Activated CD4-positive, CD25-positive, alpha-beta regulatory T cell treated with anti-CD3 and anti-CD28 coated beads, Interleukin-2, amount 50 U/mL, for 72 hours (primary cell): ENCODE results near the gene LYPD4.

Source experiments
- DNase-seq: peaks from one replicate; pipeline ENCODE4 v3.0.0; 2021

LYPD4 gene

GRCh38 chr19:41849067-41849466 is 4.6 kb upstream of the LYPD4 start:
- no peak for DNase-seq

- no peak for DNase-seq
These were observed 4.2 kb upstream of the LYPD4 start for GRCh38 chr19:41848666-41849065.

- DNase-seq = no peak
These were observed 3.0 kb upstream of the LYPD4 start for GRCh38 chr19:41847351-41848105.

DNA sequence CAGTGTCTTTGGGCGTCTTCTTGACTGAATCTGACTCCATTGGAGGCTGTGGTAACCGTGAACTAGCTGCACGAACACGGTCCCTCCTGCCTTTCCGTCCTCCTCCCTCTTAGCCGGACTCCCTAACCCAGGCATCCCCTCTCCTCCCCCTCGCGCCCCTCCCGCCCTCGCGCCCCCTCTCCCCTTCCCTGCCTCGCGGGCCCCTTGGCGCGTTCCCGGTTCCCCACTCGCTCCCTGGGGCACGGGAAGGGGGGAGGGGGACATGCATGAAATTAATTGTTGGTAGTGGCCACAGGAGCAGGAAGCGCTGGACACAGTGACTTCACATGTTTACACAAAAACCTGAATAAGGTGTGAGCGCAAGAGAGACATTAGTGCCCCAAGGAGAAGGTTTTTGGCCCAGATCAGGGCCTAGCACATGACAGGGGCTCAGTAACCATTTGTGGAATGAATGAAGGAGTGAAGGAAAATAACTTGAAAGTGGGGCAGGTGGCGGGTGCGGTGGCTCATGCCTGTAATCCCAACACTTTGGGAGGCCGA is 638 bp upstream of the LYPD4 start:
- no peak for DNase-seq

DNA sequence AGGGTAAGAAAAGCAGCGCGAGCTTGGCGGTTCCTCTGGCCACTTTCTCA is 343 bp upstream of the LYPD4 start, which contains the start of gene DMRTC2:
Gene DMRTC2, plus strand, starts transcription at position 42 of the 50 bp plus-strand sequence. CDS start 2,387 bp downstream, outside the sequence.
- no peak for DNase-seq

DNA sequence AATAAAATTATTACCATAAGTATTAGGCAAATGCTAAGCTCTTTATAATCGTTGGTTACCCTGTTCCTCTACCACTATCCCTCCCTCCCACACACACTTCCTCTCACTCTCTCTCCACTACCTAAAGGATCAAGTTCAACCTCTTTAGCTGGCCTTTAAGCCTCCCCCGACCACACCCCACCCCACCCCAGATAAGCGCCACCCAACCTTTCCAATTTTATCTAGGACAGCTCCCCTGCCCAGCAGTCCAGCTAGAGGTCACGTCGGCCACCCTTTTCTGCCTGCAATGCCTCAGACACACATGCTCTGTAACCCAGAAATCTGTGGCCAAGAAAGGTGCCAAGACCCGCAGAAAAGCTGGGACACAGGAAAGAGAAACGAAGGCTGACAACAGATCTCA is 1.1 kb downstream of the LYPD4 start:
- no peak for DNase-seq

- DNase-seq = no peak
These were observed 5.3 kb downstream of the LYPD4 start for GRCh38 chr19:41839211-41839610.

GRCh38 chr19:41837981-41838708 is 6.3 kb downstream of the LYPD4 start:
- DNase-seq = no peak

DNA sequence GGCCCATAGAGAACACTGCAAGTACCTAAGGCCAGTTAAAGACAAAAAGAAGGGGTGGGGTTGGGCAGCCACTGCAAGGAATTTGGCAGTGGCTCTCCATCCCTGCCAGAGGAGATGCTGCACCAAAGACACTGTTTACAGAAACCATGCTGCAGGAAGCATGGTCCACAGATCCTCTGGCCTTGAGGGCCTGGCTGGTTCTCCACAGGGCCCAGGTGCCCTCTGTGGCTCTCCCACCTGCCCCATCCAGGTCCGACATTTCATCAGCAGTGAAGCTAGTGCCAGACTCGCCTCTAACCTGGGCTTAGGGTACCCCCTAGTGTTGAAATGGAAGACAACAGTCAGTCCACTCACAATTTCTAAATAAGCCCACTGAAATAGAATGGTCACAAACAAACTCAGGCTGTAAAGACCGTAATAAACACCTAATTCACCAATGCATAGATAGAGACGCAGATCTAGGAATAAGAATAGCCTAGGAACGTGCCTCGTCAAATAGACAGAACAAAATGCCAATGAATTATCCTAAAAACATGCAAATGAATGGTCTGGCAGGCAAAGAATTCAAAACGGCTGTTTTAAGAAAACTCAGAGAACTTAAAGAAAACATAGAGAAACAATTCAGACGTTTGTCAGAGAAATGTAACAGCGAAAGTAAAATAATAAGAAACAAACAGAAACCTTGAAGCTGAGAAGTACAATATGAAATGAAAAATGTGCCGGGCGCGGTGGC is 23.3 kb downstream of the LYPD4 start:
- no peak for DNase-seq

DNA sequence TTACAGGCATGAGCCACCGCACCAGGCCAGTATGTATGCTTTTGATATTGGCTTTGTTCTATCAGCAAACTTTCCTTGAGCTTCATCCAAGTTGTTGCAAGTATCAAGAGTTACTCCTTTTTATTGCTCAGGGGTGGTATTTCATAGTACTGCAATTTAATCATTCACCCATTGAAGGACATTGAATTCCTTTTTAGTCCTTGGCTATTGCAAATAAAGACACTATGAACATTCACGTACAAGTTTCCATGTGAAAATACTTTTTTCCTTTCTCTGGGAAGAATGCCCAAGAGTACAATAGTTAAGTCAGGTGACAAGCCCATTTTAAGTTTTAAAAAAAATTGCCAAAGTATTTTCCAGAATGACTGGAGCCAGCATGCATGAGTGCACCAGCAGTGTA is 27.7 kb downstream of the LYPD4 start:
- no peak for DNase-seq

- no peak for DNase-seq
These were observed 29.2 kb downstream of the LYPD4 start for GRCh38 chr19:41815301-41815700.

- DNase-seq = no peak
These were observed 30.6 kb downstream of the LYPD4 start for GRCh38 chr19:41813911-41814310.

DNA sequence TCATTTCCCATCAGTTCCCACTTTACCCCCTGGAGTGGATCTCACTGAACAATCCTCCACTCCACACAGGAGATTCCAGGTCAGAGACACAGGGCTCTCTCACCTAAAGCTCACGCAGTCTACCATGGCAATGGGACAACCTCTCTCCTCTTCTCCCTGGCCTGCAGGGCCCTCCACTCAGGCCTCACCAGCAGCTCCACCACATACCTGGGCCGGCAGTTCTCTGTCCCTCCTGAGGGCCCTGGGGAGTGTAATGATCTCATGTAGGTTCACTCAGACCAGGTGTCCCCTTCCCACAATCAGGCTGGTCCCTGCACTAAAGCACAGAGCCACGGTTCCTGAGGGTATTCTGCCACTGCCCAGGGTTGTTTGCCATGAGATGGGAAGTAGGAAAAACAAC is 32.5 kb downstream of the LYPD4 start:
- no peak for DNase-seq

DNA sequence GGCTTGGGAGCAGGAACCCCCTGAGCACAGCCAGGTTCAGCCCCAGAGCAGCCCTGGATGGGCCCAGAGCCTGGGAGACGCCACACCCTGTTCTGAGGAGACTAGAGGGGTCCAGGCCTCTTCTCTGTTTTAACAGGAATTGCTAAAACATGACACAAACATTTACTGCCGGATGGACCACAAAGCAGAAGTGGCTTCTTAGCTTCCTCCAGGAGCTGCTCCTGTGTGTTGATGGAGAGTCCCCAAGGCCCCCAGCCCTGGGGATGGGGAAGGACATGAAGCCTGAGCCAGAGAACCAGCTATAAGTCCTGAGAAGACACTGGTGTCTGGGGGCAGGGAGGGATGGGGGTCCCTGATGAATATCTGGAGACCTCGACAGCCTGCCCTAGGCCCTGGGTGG is 33.4 kb downstream of the LYPD4 start:
- no peak for DNase-seq

DNA sequence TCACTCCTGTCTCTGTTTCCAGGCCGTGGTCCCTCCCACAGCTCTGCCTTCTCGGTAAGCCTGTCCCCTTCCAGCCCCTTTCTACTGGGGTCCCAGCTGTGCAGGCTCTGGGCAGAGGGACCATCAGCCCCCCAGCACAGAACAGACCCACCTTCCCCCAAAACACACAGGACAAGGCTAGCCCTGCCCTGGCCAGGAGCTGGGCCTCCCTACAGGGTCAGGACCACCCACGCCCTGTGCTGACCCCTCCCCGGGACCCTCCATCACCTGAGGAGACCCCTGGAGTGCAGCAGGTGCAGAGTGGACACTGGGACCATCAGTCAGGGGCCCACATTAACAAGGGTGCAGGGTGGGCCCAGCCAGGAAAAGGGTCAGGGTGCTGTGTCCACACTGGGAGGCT is 34.2 kb downstream of the LYPD4 start:
- DNase-seq = no peak

DNA sequence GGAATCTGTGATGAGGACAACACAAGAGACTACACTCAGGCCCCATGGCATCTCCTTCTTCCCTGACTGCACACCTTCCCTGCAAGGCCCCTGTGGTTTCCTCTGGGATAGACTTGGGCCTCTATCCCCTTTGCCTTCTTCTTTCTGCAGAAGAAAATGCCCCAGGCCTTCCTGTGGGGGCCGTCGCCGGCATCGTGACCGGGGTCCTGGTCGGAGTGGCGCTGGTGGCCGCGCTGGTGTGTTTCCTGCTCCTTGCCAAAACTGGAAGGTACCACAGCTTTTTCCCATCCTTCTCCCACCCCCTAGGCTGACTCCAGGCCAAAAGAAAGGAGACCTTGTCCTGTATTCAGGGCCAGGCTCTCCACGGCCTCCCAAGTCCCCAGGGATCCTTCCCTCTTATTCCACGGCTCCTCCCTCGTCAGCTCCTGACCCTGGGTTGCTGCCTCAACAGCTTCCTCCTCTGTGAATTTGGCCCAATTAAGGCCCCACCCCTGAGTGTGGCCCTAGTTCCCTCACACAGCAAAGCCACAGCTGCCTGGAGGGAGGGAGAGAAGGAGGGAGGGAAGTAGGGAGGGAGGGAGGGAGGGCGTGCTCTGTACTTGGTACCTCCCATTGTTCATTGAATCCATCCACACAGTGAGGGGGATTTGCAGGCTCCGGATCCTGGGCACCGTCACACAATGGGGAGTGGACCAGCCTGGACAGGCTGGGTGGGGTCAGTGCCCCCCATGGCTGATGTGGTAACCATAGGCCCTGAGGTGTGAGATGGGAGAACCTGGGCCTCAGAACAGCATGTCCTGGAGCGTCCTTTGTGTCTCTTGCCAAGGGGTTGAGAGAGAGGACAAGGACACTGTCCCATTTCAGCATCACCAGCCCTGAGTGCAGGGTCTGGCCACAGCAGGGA is 35.6 kb downstream of the LYPD4 start:
- no peak for DNase-seq

- DNase-seq = no peak
These were observed 37.3 kb downstream of the LYPD4 start for GRCh38 chr19:41807176-41807575.

GRCh38 chr19:41804336-41804735 is 40.1 kb downstream of the LYPD4 start:
- no peak for DNase-seq

DNA sequence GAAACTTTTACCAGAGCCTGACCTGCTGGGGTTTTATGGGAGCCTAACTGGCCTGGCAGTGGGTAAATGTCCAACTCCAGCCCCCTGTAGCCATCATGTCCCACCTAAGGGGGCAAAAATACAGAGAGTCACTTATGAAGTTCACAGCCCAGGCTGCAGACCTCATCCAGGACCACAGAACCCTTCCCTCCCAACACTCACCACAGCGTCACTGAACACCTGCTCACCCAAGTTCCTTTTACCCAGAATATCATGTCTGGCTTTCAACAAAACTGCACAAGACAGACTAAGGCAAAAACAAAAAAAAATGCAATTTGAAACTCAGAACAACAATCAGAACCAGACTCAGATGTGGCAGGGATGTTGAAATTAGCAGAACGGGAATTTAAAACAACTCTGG is 41.7 kb downstream of the LYPD4 start:
- DNase-seq = no peak

DNA sequence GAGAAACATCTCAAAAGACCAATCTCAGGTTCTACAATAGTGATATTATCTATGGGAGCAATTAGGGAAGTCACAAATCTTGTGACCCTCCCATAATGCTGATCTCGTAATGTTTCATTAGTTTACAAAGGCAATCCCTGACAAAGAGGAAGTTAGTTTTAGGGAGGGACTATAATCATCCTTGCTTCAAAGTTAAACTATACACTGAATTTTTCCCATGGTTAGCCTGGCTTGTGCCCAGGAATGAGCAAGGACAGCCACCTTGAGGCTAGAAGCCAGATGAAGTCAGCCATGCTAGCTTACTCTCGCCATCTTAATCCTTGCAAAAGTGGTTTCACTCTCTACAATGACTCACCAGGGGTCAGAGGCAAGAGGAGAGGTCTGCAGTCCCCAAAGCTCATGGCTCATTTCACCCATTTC is 42.7 kb downstream of the LYPD4 start:
- no peak for DNase-seq

GRCh38 chr19:41801031-41801430 is 43.5 kb downstream of the LYPD4 start:
- no peak for DNase-seq

DNA sequence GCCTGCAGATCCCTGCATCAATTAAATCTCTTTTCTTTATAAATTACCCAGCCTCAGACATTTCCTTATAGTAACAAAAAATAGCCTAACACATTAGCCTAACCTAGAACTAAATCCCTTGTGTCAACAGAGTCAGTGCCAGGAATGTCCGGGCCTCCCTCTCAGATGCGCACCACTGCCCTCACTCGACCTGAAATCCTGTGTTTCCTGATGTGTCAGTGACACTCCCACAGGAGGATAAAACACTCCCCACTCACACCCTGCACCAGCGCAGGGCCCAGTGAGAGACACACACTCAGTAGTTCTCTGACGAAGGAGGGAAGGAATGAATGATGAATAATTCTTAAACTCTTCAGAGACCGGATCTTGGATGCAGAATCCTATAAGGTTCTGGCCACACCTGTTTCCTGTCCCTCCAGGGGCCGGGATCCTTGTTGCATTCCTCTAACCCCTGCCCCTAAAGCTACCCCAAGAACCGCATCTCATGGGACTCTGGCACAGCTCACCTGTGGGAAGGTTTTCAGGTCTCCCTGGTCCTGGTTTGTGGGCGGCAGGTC is 45.0 kb downstream of the LYPD4 start:
- no peak for DNase-seq

DNA sequence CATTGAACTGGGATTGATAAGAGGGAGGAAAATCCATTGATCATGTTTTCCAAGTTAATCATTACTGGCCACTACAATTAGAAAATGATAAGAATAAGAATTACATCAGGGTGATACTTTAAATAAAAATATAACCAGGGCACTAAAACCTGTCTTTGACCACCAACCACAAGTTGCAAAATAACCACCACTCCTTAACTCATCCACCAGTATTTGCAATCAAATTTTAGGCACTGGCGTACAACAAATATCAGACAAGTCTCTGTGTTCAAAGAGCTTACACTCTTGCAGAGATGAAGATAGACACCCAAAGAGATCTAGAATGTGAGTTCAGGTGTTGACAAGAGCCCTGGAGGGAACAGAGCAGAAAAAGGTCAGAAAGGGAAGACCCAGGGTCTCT is 47.6 kb downstream of the LYPD4 start:
- no peak for DNase-seq
